HEK293 (cell line): ENCODE measurements around the gene KCTD17.

ENCODE experiments used
- CTCF ChIA-PET: fragments of 350-600 bp; formaldehyde crosslinking; extraction: SDS; loops from one replicate; lab custom pipeline; 2021; ENCODE audit warnings: antibody characterized with exemption; lab: Yijun Ruan, JAX
- POLR2A ChIA-PET: fragments of 300-600 bp; formaldehyde crosslinking; extraction: SDS; loops from one replicate; lab custom pipeline; 2020; ENCODE audit warnings: antibody characterized with exemption, inconsistent platforms; lab: Yijun Ruan, JAX
- H3K27ac ChIP-seq: fragments of 200-500 bp; sonication (Bioruptor generic); 2 replicates; pipeline ENCODE4 v1.5.1; 2014; ENCODE audit warnings: low read depth, low read length, control low read depth, inconsistent platforms; ENCODE audit errors: extremely low read depth
- H3K36me3 ChIP-seq, 2 experiments: fragments of 200-500 bp in 1 of 2; sonication (Bioruptor generic) in 1 of 2; 1 replicate in 1 of 2; 2 replicates in 1 of 2; pipeline ENCODE4 v1.5.1; 2014 to 2017; ENCODE audit warnings: inconsistent platforms in 2 of 2, low read length in 2 of 2; ENCODE audit not compliant: control insufficient read depth in 2 of 2, insufficient read depth in 1 of 2
- H3K4me1 ChIP-seq: fragments of 200-500 bp; sonication (Bioruptor generic); 2 replicates; pipeline ENCODE4 v1.5.1; 2014; ENCODE audit warnings: mild to moderate bottlenecking, low read length, inconsistent platforms; ENCODE audit not compliant: control insufficient read depth, insufficient read depth
- H3K4me3 ChIP-seq: 2 replicates; pipeline ENCODE4 v1.5.1; 2011; ENCODE audit warnings: low read depth, mild to moderate bottlenecking, control low read depth, low read length, moderate library complexity
- H3K9me3 ChIP-seq: fragments of 200-500 bp; sonication (Bioruptor generic); 2 replicates; pipeline ENCODE4 v1.5.1; 2014; ENCODE audit warnings: low read depth, low read length, inconsistent platforms; ENCODE audit not compliant: control insufficient read depth, insufficient read depth
- REPIN1 ChIP-seq: fragments of 450-650 bp; formaldehyde crosslinking; IDR thresholded peaks from 2 replicates; pipeline ENCODE4 v1.5.1; 2017; ENCODE audit warnings: missing biosample characterization, missing genetic modification characterization, low read depth
- WT1 ChIP-seq: fragments of 450-650 bp; formaldehyde crosslinking; IDR thresholded peaks from 2 replicates; pipeline ENCODE4 v1.5.1; 2016; ENCODE audit warnings: missing biosample characterization, missing genetic modification characterization
- ZBTB1 ChIP-seq: fragments of 450-650 bp; formaldehyde crosslinking; IDR thresholded peaks from 2 replicates; pipeline ENCODE4 v1.5.1; 2016; ENCODE audit warnings: missing biosample characterization, missing genetic modification characterization
- ZBTB21 ChIP-seq: fragments of 450-650 bp; formaldehyde crosslinking; IDR thresholded peaks from 2 replicates; pipeline ENCODE4 v1.5.1; 2017; ENCODE audit warnings: missing biosample characterization, missing genetic modification characterization
- ZBTB6 ChIP-seq: fragments of 450-650 bp; formaldehyde crosslinking; IDR thresholded peaks from 2 replicates; pipeline ENCODE4 v1.5.1; 2017; ENCODE audit warnings: missing biosample characterization, missing genetic modification characterization
- ZBTB7A ChIP-seq: fragments of 450-650 bp; formaldehyde crosslinking; IDR thresholded peaks from 2 replicates; pipeline ENCODE4 v1.5.1; 2016; ENCODE audit warnings: low read depth, missing biosample characterization, missing genetic modification characterization
- ZNF19 ChIP-seq: fragments of 450-650 bp; formaldehyde crosslinking; IDR thresholded peaks from 2 replicates; pipeline ENCODE4; 2016; ENCODE audit warnings: missing biosample characterization, missing genetic modification characterization, low read depth
- ZNF214 ChIP-seq: fragments of 450-650 bp; formaldehyde crosslinking; IDR thresholded peaks from 2 replicates; pipeline ENCODE4 v1.5.1; 2017; ENCODE audit warnings: missing biosample characterization, mild to moderate bottlenecking, missing genetic modification characterization, borderline replicate concordance
- ZNF366 ChIP-seq: fragments of 450-650 bp; formaldehyde crosslinking; conservative IDR thresholded peaks from 2 replicates; pipeline ENCODE4 v1.5.1; 2016; ENCODE audit warnings: missing biosample characterization, missing genetic modification characterization
- ZNF423 ChIP-seq: fragments of 450-650 bp; formaldehyde crosslinking; IDR thresholded peaks from 2 replicates; pipeline ENCODE4 v1.5.1; 2016; ENCODE audit warnings: missing biosample characterization, missing genetic modification characterization
- ZNF670 ChIP-seq: fragments of 450-650 bp; formaldehyde crosslinking; IDR thresholded peaks from 2 replicates; pipeline ENCODE4 v1.5.1; 2016; ENCODE audit warnings: missing biosample characterization, missing genetic modification characterization, low read depth
- ZSCAN16 ChIP-seq: fragments of 450-650 bp; formaldehyde crosslinking; IDR thresholded peaks from 2 replicates; pipeline ENCODE4 v1.5.1; 2016; ENCODE audit warnings: missing biosample characterization, missing genetic modification characterization
- ZSCAN4 ChIP-seq: fragments of 450-650 bp; formaldehyde crosslinking; IDR thresholded peaks from 2 replicates; pipeline ENCODE4 v1.5.1; 2017; ENCODE audit warnings: missing biosample characterization, missing genetic modification characterization
- TF ChIP-seq, protein P1 (sequence below): fragments of 450-650 bp; formaldehyde crosslinking; IDR thresholded peaks from 2 replicates; pipeline ENCODE4 v1.5.1; 2016; ENCODE audit warnings: missing biosample characterization, missing genetic modification characterization
- TF ChIP-seq, protein P2 (sequence below): fragments of 450-650 bp; formaldehyde crosslinking; IDR thresholded peaks from 2 replicates; pipeline ENCODE4 v1.5.1; 2016; ENCODE audit warnings: missing biosample characterization, missing genetic modification characterization, borderline replicate concordance

KCTD17 gene

DNA sequence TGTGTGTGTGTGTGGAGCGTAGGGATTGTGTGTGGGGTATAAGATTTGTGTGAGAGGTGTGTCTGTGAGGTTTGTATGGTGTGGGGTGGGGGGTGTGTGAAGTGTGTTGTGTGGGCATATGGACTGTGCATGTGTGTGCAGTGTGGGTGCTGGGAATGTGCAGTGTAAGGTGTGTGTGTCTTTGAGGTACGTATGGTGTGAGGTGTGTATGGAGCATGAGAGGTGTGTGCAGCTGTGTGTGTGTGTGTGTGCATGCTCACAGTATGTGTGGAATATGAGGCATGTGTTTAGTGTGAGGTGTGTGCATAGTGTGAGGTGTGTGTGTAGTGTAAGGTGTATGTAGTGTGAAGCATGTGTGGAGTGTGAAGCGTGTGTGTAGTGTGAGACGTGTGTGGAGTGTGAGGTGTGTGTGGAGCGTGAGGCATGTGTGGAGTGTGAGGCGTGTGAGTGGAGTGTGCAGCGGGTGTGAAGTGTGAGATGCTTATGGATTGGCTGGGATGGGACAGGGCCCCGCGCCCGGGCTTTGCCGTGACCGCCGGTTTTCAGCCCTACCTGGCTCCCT is 59.7 kb downstream of the KCTD17 start (continued):
- TF ChIP-seq ZSCAN4 (tag by site-specific recombination) (peak; percentile 80), ZNF214 (tag by site-specific recombination) (no peak), ZNF423 (no peak)
- TF ChIP-seq, all 188 proteins: peak for 7

GRCh38 chr22:37112084-37112728 is 60.7 kb downstream of the KCTD17 start:
- CTCF ChIA-PET = interaction anchor here (0.5 kb wide), 1 partner anchor 291 kb away, joined by 3 read pairs; no protein-coding TSS in a partner anchor

More at GRCh38 chr22:37112084-37112728, 60.7 kb downstream of the KCTD17 start:
- H3K36me3 ChIP-seq = no peaks in the 10 kb centered on the region
- H3K9me3 ChIP-seq = no peaks in the 10 kb centered on the region
- POLR2A ChIA-PET = no interaction called here
- no peak overlapping the region for H3K27ac ChIP-seq
- H3K4me3 ChIP-seq = no peak overlapping the region
- TF ChIP-seq WT1 (no peak), ZBTB1 (no peak), ZBTB21 (tag by site-specific recombination) (no peak), ZNF670 (tag by site-specific recombination) (no peak), ZBTB7A (tag by site-specific recombination) (no peak), ZNF423 (no peak), ZNF366 (tag by site-specific recombination) (no peak), ZNF19 (tag by site-specific recombination) (no peak), ZBTB6 (tag by site-specific recombination) (no peak), ZSCAN4 (tag by site-specific recombination) (no peak), REPIN1 (tag by site-specific recombination) (no peak), ZSCAN16 (tag by site-specific recombination) (no peak)
- TF ChIP-seq, protein P1, sequence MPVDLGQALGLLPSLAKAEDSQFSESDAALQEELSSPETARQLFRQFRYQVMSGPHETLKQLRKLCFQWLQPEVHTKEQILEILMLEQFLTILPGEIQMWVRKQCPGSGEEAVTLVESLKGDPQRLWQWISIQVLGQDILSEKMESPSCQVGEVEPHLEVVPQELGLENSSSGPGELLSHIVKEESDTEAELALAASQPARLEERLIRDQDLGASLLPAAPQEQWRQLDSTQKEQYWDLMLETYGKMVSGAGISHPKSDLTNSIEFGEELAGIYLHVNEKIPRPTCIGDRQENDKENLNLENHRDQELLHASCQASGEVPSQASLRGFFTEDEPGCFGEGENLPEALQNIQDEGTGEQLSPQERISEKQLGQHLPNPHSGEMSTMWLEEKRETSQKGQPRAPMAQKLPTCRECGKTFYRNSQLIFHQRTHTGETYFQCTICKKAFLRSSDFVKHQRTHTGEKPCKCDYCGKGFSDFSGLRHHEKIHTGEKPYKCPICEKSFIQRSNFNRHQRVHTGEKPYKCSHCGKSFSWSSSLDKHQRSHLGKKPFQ (tag by site-specific recombination) = no peak
- TF ChIP-seq, protein P2, sequence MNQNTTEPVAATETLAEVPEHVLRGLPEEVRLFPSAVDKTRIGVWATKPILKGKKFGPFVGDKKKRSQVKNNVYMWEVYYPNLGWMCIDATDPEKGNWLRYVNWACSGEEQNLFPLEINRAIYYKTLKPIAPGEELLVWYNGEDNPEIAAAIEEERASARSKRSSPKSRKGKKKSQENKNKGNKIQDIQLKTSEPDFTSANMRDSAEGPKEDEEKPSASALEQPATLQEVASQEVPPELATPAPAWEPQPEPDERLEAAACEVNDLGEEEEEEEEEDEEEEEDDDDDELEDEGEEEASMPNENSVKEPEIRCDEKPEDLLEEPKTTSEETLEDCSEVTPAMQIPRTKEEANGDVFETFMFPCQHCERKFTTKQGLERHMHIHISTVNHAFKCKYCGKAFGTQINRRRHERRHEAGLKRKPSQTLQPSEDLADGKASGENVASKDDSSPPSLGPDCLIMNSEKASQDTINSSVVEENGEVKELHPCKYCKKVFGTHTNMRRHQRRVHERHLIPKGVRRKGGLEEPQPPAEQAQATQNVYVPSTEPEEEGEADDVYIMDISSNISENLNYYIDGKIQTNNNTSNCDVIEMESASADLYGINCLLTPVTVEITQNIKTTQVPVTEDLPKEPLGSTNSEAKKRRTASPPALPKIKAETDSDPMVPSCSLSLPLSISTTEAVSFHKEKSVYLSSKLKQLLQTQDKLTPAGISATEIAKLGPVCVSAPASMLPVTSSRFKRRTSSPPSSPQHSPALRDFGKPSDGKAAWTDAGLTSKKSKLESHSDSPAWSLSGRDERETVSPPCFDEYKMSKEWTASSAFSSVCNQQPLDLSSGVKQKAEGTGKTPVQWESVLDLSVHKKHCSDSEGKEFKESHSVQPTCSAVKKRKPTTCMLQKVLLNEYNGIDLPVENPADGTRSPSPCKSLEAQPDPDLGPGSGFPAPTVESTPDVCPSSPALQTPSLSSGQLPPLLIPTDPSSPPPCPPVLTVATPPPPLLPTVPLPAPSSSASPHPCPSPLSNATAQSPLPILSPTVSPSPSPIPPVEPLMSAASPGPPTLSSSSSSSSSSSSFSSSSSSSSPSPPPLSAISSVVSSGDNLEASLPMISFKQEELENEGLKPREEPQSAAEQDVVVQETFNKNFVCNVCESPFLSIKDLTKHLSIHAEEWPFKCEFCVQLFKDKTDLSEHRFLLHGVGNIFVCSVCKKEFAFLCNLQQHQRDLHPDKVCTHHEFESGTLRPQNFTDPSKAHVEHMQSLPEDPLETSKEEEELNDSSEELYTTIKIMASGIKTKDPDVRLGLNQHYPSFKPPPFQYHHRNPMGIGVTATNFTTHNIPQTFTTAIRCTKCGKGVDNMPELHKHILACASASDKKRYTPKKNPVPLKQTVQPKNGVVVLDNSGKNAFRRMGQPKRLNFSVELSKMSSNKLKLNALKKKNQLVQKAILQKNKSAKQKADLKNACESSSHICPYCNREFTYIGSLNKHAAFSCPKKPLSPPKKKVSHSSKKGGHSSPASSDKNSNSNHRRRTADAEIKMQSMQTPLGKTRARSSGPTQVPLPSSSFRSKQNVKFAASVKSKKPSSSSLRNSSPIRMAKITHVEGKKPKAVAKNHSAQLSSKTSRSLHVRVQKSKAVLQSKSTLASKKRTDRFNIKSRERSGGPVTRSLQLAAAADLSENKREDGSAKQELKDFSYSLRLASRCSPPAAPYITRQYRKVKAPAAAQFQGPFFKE (tag by site-specific recombination) = no peak
- no peaks in the 10 kb centered on the region for H3K4me1 ChIP-seq
